GM18505 (cell line): ENCODE measurements around the gene PET100.

Experiments used
- ATAC-seq: cut with Tn5 transposase; IDR thresholded peaks from one replicate; pipeline ENCODE4 v1.9.1; 2021; ENCODE audit not compliant: unreplicated experiment
- POLR2A ChIP-seq: IDR thresholded peaks from 4 replicates; pipeline ENCODE4 v1.6.1; 2011; ENCODE audit warnings: borderline replicate concordance; ENCODE audit not compliant: insufficient read depth, insufficient read length; ENCODE audit errors: extremely low read depth

Gene PET100

DNA sequence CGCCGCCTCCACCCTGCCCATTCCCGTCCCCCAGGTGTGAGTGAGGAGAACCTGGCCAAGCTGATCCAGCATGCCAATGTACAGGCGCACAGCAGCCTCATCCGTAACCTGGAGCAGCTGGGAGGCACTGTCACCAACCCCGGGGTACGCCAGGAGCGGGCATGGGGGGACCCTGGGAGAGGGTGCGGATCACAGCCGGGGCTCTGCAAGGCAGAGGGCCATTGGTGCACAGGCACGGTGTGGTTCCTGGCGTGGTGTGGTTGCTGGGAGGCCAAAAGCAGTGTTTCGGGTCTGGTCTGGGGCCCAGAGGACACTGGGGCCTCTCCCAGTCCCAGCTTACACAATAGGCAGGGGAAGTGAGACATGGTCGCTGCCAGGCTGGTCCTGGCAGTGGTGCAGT, 15.6 kb downstream of the PET100 start:
- TF ChIP-seq POLR2A: no peak
- ATAC-seq: no peak

DNA sequence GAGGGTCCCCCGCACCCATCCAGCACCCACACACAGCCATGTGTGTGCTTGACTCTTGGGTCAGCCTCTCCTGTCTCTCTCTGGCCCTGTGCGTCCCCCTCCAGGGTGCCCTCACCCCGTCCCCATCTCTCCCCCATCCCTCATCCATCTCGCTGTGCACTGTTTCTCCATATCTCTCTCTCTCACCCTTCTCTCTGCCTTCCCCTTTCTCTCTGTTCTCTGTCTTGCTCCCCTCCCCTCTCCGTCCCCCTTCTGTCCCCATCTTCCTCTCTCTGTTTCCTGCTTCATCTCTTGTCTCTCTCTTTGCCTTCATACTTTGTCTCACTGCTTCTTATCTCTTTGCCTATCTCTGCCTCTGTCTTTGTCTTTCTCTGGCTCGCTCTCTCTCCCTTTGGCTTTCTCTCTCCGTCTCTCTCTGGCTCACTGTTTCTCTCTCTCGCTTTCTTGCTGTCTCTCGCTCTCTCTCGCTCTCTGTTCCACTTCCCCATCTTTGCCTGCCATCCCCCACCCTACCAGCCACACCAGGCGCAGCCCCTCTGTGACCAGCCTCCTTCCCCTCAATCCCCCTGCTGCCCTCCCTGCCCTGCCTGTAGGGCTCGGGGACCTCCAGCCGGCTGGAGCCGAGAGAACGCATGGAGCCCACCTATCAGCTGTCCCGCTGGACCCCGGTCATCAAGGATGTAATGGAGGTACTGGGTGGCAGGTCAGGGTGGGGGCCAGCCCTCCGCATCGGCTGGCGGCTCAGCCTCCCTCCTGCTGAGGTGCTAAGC, 16.2 kb downstream of the PET100 start:
- no peak for ATAC-seq
- no peak for TF ChIP-seq POLR2A

DNA sequence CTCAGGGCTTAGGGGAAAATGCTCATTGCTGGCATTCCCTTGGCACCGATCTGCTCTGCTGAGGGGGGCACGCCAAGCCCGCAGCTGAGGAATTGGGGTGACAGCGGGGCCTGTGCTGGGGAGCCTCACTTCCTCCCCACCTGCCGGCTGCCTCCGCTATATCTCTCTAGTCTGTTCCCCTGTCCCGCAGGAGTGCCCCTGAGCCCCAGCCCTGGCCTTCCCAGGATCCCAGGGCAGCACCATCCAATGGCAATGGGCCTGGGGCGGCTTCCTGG, 16.8 kb downstream of the PET100 start:
- ATAC-seq: no peak
- TF ChIP-seq POLR2A: no peak

DNA sequence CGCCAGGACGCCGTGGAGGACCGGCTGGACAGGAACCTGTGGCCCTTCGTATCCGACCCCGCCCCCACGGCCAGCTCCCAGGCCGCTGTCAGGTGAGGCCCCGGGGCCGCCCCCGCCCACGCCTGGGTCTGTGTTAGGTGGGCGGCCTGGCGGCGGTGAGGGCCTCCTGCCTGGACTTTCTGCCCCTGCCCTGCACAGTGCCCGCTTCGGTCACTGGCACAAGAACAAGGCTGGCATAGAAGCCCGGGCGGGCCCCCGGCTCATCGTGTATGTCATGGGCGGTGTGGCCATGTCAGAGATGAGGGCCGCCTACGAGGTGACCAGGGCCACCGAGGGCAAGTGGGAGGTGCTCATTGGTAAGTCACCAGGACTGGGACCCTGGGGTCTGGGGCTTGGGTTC, 17.6 kb downstream of the PET100 start:
- no peak for ATAC-seq
- TF ChIP-seq POLR2A: no peak

DNA sequence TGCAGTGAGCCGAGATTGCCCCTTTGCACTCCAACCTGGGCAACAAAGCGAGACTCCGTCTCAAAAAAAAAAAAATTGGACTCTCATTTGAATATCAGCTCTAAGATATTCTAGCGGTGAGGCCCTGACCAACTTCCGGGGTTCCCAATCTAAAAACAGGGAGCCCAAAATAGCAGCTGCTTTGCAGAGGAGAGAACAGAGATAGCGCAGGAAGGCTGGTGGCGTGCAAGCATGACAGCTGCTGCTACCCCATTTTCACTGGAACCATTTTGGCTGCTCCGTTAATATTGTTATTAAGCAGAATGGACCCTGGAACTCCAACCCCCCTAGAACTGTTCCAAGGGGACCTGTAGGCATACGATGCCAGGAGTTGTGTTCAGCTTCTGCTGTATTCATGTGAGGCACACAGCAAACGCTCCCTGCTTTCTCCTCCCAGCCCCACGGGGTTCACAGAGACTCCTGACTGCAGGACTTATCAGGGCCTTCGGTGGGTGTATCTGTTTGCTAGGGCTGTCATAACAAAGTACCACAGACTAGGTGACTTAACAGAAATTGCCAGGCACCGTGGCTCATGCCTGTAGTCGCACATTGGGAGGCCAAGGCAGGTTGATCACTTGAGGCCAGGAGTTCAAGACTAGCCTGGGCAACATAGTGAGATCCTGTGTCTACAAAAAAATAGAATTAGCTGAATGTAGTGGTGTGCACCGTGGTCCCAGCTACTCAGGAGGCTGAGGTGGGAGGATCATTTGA, 18.8 kb downstream of the PET100 start:
- no peak for TF ChIP-seq POLR2A
- ATAC-seq: no peak

DNA sequence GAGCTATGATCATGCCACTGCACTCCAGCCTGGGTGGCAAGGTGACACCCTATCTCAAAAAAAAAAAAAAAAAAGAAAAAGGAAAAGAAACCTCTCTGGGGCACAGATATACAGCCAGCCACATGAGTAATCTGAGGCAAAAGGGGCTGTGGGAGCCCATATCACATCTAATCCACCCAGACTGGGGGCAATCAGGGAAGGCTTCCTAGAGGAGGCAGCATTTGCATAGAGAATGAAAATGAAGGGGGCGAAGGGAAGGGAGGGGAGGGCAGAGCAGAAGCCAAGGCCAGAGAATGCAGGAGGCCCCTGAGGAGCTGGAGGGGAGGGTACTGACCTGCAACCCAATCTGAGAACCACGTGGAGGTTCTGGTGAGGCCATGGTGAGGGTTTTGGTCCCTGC, 20.6 kb downstream of the PET100 start:
- ATAC-seq: no peak
- TF ChIP-seq POLR2A: no peak

DNA sequence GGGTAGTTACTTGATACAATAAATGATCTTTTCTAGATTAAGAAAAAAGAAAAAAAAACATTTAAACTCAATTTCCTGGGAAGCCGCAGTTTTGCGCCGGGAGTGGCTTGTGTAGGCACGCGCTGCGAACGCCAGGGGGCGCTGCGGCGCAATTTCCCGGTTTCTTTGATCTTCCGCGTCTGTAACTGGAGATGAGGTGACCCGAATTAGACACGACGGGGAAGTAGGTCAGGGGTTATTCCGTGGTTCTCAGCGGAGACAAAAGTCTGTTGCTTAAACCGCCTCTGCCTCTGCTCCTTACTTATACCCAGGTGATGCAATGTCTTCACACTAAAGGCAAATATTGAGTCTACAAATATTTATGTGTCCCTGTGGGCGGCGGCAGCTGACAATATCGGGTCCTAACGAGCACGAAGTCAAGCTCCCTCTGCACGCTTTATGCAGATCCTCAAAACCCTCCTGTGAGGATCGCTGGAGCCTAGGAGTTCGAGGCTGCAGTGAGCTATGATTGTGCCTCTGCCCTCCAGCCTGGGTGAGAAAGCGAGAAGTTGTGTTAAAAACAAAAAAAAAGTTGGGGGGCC, 22.6 kb downstream of the PET100 start:
- TF ChIP-seq POLR2A: no peak
- no peak for ATAC-seq

DNA sequence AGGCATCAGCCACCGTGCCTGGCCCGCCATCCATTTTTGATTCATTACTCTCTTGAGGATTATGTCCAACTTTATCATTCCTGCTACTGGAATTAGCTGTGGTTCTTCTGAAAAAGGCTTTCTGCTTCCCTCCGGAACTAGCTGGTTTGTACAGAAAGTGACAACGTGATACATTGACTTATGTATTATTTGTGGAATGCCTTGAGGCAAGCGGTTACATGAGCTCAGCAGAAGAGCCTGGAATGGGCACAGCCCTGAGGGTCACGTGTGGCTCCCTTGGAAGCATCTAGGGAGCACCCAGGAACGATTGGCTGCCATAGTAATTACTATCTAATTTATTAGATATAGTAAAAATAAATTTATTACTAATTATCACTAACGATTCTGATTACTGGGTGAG, 24.8 kb downstream of the PET100 start:
- no peak for TF ChIP-seq POLR2A
- no peak for ATAC-seq

DNA sequence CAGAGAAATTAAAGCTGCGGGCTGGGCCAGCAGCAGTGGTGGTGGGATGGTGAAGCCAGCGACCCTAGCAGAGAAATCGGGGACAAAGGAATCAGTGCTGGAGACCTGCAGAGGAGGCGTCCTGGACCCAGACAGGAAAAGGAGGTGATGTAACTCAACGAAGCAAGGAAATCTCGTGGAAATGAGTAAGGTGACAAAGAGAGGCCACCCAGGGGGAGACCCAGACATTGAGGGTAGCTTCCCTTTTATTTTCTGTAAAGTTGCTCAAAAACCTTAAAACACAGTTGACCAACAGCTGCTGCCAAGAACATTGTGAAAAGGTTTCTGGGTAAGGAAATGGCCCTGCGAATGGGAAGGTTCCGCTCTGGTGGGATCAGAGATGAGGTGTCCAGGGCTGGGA, 26.0 kb downstream of the PET100 start:
- ATAC-seq: no peak
- TF ChIP-seq POLR2A: no peak

DNA sequence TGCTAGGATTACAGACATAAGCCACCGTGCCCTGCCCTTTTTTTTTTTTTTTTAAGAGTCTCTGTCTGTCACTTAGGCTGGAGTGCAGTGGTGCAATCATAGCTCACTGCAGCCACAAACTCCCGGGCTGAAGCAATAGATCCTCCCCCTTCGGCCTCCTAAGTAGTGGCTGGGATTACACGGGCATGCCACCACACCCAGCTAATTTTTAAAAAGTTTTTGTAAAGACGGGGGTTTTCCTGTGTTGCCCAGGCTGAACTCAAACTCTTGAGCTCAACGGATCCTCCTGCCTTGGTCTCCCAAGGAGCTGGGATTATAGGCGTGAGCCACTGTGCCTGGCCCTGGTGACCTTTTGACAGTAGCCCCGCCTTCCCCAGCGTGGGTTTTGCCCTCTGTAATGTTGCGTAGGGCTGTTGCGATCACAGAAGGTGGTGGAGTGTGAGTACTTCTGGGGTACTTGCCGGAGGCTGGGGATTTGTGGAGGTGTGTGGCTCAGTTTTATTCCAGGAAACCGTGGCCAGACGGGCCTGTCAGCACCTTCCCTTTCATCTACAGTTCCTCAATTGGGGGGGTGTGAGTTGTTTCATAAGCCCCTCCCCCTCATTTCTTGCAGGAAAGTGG, 27.6 kb downstream of the PET100 start:
- ATAC-seq: no peak
- no peak for TF ChIP-seq POLR2A

DNA sequence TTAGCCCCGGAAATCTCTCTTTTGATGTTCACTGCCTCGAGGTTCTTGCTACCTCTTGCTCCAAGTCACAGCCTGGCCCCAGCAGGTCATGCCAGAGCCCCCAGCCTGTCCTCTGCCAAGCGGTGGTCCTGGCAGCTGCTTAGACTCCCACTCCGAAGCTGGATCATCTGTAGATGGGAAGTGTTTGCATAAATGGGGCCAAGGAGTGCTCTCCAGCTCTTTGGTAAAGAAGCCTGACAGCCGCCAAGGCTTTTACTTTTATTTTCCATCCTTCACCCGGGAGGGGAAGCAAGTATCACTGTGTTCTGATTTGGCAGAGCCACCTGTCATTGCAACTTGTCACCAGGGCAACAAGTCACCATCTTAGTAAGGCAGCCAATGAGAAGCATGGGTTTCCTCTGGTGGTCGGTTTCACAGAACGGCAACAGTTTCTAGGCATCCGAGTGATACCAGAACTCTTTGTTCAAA, 28.7 kb downstream of the PET100 start:
- no peak for ATAC-seq
- TF ChIP-seq POLR2A: peak; percentile 60

DNA sequence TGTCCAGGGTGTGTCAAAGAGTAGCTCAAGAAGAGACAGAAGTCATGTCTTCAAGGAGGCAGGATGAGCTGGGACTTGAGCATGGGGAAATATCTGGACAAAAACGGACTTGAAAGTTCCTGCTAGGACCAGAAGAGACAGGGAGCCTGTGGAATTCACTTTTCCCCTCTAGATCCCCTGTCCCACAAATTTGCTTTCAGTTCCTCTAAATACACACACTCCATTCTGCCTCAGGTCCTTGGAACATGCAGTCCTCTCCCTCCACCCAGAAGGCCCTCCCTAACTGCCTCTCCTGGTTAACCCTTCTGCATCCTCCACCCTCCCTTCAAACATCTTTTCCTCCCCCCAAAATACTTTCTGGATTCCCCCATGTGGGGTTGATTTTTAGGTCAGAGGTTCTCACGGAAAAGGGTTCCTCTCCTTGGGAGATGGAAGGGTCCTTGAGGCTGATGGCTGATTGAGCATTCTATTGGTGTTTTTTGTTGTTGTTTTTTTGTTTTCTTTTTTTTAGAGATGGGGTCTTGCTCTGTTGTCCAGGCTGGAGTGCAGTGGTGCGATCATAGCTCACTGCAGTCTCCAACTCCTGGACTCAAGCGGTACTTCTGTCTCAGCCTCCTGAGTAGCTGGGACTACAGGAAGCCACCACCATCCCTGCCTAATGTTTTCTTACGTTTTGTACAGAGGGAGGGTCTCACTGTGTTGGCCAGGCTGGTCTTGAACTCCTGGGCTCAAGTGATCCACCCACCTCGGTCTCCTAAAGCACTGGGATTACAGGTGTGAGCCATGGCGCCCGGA, 32.3 kb downstream of the PET100 start:
- no peak for TF ChIP-seq POLR2A
- ATAC-seq: no peak

DNA sequence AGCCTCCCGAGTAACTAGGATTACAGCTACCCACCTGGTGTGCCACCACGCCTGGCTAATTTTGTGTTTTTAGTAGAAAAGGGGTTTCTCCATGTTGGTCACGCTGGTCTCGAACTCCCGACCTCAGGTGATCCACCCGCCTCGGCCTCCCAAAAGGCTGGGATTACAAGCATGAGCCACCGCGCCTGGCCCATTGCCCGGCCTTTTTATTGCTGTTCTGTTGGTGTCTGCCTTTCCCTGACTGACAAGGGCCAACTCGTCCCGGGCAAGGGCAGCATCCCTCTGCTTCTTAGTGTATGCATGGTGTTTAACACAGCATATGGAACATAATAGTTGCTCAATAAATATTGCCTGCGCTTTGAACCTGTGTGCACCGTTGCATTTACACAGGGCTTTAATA, 33.1 kb downstream of the PET100 start:
- no peak for ATAC-seq
- TF ChIP-seq POLR2A: no peak
